Esophagus muscularis mucosa (tissue), 4 donors: Measurements from ENCODE around the gene F13A1.

Source experiments
- EP300 ChIP-seq: sonication (generic); formaldehyde crosslinking; IDR thresholded peaks from one replicate; pipeline ENCODE4 v1.6.1; 2017; ENCODE audit warnings: antibody characterized with exemption
- POLR2A ChIP-seq: fragments of 450-650 bp; IDR thresholded peaks from one replicate; pipeline ENCODE4 v1.6.1; 2017; ENCODE audit warnings: antibody characterized with exemption, moderate library complexity, mild to moderate bottlenecking, low read depth
- POLR2AphosphoS5 ChIP-seq, 2 donors: sonication (generic); formaldehyde crosslinking; IDR thresholded peaks; one replicate each; pipeline ENCODE4 v1.6.1; 2017; ENCODE audit warnings: antibody characterized with exemption in 2 of 2
- TF ChIP-seq, protein P1 (sequence below), 3 experiments: fragments of 200-600 bp in 2 of 3; fragments of 450-650 bp in 1 of 3; sonication (generic) in 2 of 3; IDR thresholded peaks; one replicate each; pipeline ENCODE4 v1.5.1; 2017 to 2019; ENCODE audit warnings: antibody characterized with exemption in 3 of 3, mild to moderate bottlenecking in 2 of 3, moderate library complexity in 1 of 3

DNA sequence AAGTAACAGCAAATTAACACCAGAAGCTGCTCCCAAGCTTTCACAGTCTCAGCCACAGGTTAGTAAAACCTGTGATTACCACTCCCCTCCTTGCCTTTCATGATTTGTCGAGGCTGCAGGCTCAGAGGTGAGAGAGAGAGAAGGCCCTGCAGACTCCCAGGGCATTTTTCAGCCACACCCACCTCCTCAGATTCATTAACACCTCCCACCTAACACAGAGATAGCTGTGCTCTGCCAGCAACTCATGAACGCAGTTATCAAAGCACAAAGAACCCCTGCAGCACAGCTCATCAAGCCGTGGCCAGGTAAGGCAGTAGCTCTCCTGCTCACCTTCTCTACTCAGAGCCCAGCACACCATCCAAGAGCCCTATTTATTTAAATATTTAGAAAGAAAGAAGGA is 27.1 kb downstream of the F13A1 start:
- no peak for TF ChIP-seq EP300
- no peak for TF ChIP-seq POLR2A
- TF ChIP-seq, protein P1, sequence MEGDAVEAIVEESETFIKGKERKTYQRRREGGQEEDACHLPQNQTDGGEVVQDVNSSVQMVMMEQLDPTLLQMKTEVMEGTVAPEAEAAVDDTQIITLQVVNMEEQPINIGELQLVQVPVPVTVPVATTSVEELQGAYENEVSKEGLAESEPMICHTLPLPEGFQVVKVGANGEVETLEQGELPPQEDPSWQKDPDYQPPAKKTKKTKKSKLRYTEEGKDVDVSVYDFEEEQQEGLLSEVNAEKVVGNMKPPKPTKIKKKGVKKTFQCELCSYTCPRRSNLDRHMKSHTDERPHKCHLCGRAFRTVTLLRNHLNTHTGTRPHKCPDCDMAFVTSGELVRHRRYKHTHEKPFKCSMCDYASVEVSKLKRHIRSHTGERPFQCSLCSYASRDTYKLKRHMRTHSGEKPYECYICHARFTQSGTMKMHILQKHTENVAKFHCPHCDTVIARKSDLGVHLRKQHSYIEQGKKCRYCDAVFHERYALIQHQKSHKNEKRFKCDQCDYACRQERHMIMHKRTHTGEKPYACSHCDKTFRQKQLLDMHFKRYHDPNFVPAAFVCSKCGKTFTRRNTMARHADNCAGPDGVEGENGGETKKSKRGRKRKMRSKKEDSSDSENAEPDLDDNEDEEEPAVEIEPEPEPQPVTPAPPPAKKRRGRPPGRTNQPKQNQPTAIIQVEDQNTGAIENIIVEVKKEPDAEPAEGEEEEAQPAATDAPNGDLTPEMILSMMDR (IDR thresholded peaks at IDR 0.05) = no peak
- no peak for TF ChIP-seq POLR2AphosphoS5 (IDR thresholded peaks at IDR 0.05)
